Sigmoid colon (tissue), 7 donors: Measurements from ENCODE around the gene NR2C2. TPM values are rescaled to one million over a fixed set of nuclear protein-coding genes. Genes with fewer than 3 reads are reported as not detected.

ENCODE experiments used
- DNase-seq: peaks from one replicate; pipeline ENCODE4 v3.0.0-alpha.2; 2019
- H3K27ac ChIP-seq, 4 donors: fragments of 200-600 bp; sonication (generic); one replicate each; pipeline ENCODE4 v1.5.1; 2016 to 2019; ENCODE audit warnings: mild to moderate bottlenecking in 1 of 4
- H3K27me3 ChIP-seq, 3 donors: fragments of 200-600 bp; sonication (generic); one replicate each; pipeline ENCODE4 v1.5.1; 2019; ENCODE audit warnings: mild to moderate bottlenecking in 1 of 3
- H3K36me3 ChIP-seq, 4 donors: fragments of 200-600 bp; sonication (generic); one replicate each; pipeline ENCODE4 v1.5.1; 2016 to 2019
- H3K4me1 ChIP-seq, 4 donors: fragments of 200-600 bp; sonication (generic); one replicate each; pipeline ENCODE4 v1.5.1; 2017 to 2019
- H3K4me3 ChIP-seq, 4 donors: fragments of 200-600 bp; sonication (generic); one replicate each; pipeline ENCODE4 v1.5.1; 2017 to 2019; ENCODE audit warnings: mild to moderate bottlenecking in 2 of 4, moderate library complexity in 1 of 4
- H3K9me3 ChIP-seq, 4 donors: fragments of 200-600 bp in 3 of 4; sonication (generic) in 3 of 4; one replicate each; pipeline versions ENCODE4 v1.5.1 to v1.6.1; 2013 to 2019
- EP300 ChIP-seq, 4 donors: sonication (generic); formaldehyde crosslinking; IDR thresholded peaks; one replicate each; pipeline ENCODE4 v1.6.1; 2017; ENCODE audit warnings: antibody characterized with exemption in 4 of 4
- POLR2A ChIP-seq, 2 donors: fragments of 450-650 bp; IDR thresholded peaks; one replicate each; pipeline ENCODE4 v1.6.1; 2016; ENCODE audit warnings: antibody characterized with exemption in 2 of 2, mild to moderate bottlenecking in 2 of 2, moderate library complexity in 2 of 2
- POLR2AphosphoS5 ChIP-seq, 4 donors: sonication (generic); formaldehyde crosslinking; IDR thresholded peaks; one replicate each; pipeline ENCODE4 v1.6.1; 2017; ENCODE audit warnings: antibody characterized with exemption in 4 of 4
- WGBS, 2 donors: extraction: QIAGEN DNeasy Blood & Tissue Kit; methylation state at CpG; one replicate each; pipeline ENCODE4 v1.1.7; 2013; 5-methylcytosine and 5-hydroxymethylcytosine counted together
- intact Hi-C: fragments of 100-400 bp; cut with DNase I; formaldehyde crosslinking; loops from one replicate; pipeline ENCODE4 v1.15.1; 2023
- polyA plus RNA-seq, 3 donors: library from polyadenylated mRNA; stranded (reverse); fragments of 200-250 nt; gene quantifications; one replicate each; pipeline ENCODE4 v1.2.3, GENCODE V29; 2013
- total RNA-seq, 4 donors: library from RNA; depleted of rRNA; stranded (reverse); fragments of >200 nt; gene quantifications; one replicate each; pipeline ENCODE4 v1.1.0, GENCODE V29; 2016
- TF ChIP-seq, protein P1 (sequence below), 4 experiments: fragments of 450-650 bp in 3 of 4; fragments of 200-600 bp in 1 of 4; IDR thresholded peaks; one replicate each; pipeline ENCODE4 v1.5.1; 2016 to 2019; ENCODE audit warnings: antibody characterized with exemption in 4 of 4, mild to moderate bottlenecking in 3 of 4, moderate library complexity in 2 of 4
- donor health status: healthy with polysubstance abuse.
- donor health status: Bipolar disorder and iron deficiency.
- donor health status: healthy.

Gene NR2C2
- total and polyA plus RNA-seq, 7 donors = 3.6 to 68.4 (median 34.2) TPM

- WGBS, 2 donors = 58 to 73% methylated on average over 3 of the region's 3 CpGs
- intact Hi-C loops = no loop called here
- no peak for TF ChIP-seq EP300 (IDR thresholded peaks at IDR 0.05)
- TF ChIP-seq, protein P1, sequence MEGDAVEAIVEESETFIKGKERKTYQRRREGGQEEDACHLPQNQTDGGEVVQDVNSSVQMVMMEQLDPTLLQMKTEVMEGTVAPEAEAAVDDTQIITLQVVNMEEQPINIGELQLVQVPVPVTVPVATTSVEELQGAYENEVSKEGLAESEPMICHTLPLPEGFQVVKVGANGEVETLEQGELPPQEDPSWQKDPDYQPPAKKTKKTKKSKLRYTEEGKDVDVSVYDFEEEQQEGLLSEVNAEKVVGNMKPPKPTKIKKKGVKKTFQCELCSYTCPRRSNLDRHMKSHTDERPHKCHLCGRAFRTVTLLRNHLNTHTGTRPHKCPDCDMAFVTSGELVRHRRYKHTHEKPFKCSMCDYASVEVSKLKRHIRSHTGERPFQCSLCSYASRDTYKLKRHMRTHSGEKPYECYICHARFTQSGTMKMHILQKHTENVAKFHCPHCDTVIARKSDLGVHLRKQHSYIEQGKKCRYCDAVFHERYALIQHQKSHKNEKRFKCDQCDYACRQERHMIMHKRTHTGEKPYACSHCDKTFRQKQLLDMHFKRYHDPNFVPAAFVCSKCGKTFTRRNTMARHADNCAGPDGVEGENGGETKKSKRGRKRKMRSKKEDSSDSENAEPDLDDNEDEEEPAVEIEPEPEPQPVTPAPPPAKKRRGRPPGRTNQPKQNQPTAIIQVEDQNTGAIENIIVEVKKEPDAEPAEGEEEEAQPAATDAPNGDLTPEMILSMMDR (IDR thresholded peaks at IDR 0.05) = no peak
- no peak for TF ChIP-seq POLR2A (IDR thresholded peaks at IDR 0.05)
- no peak for TF ChIP-seq POLR2AphosphoS5 (IDR thresholded peaks at IDR 0.05)
- Histone ChIP-seq H3K4me3 (no peak overlapping the region), H3K9me3 (no peaks in the 10 kb centered on the region), H3K27ac (no peak overlapping the region), H3K27me3 (no peaks in the 10 kb centered on the region), H3K36me3 (peaks cover 0 to 90% (median 32%) of the 10 kb centered on the region in 4 donors), H3K4me1 (no peaks in the 10 kb centered on the region)
- DNase-seq = no peak
These were observed 103.2 kb downstream of the NR2C2 start for GRCh38 chr3:15050405-15051092.

DNA sequence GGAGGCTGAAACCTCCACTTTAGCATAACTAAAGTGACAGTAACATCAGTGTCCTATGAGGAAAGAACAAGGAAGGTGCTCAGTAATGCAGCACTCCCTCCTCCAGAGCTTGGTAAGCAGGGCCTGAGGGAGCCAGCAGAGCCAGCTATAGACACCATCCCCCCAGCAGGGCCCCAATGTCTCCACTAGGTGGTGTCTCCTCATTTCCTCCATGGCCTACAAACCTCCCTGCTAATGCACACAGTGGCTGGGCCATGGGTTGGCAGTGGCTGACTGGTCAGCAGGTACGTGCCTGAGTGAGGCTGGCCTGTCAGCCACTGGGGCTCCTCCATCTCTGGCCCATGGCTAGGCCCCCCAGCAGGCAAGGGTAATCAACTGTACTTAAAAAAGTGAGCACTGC is 104.1 kb downstream of the NR2C2 start:
- 68 to 86% methylated on average over 1 of the region's 1 CpG for WGBS, 2 donors
- Histone ChIP-seq H3K27me3 (no peaks in the 10 kb centered on the region), H3K9me3 (no peaks in the 10 kb centered on the region), H3K27ac (no peak overlapping the region), H3K4me1 (no peaks in the 10 kb centered on the region), H3K4me3 (no peak overlapping the region), H3K36me3 (peaks cover 0 to 83% (median 29%) of the 10 kb centered on the region in 4 donors)
- no peak for DNase-seq
- intact Hi-C loops = no loop called here
- TF ChIP-seq, protein P1 (IDR thresholded peaks at IDR 0.05) = peak in 1 of 4 experiments; percentile 26
- TF ChIP-seq POLR2AphosphoS5 (IDR thresholded peaks at IDR 0.05) = no peak

DNA sequence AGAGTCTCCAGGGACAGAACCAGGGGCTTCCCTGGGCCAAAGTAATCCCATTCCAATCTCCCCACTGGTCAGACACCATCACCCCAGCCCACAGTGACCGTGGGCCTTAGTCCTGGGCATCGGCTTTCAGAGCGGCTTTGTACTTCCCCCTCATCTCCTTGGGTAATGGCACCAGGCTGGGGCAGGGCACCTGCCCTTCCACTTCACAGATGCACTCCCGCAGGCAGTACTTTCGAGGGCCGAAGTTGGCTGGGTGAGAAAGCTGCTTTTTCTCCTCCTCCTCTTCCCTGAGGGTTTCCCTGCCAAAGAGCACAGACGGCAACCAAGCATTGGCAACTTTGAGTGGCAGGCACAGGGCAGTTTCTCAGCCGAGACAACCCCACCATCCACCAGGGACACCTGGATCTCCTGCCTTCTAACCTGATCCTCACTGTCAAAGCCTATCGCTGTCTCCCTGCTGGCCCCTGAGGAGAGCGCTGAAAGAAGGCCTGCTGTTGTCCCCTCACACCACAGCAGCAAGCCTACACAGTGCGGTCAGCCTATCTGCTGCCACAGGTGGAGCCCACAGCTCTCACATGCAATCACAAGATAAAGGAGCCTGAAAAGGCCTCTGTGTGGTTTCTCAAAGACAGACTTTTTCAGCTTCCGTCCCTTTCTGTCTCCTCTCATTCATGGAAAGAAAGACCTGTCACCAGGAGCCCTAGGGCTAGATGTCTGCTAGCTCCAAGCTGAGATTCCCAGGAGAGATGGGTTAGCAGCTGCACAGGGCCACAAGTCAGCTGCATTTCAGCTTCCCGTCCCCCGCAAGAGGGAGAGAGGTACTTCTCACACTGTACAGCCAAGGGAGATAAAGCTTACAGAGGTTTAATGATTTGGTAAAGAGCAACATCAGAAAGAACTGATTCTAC is 105.2 kb downstream of the NR2C2 start:
- intact Hi-C loops = no loop called here
- Histone ChIP-seq H3K4me3 (no peak overlapping the region), H3K4me1 (no peaks in the 10 kb centered on the region), H3K36me3 (peaks cover 0 to 83% (median 25%) of the 10 kb centered on the region in 4 donors), H3K9me3 (no peaks in the 10 kb centered on the region), H3K27ac (no peak overlapping the region), H3K27me3 (no peaks in the 10 kb centered on the region)
- TF ChIP-seq POLR2AphosphoS5 (IDR thresholded peaks at IDR 0.05) (no peak), EP300 (IDR thresholded peaks at IDR 0.05) (no peak), POLR2A (IDR thresholded peaks at IDR 0.05) (no peak)
- TF ChIP-seq, protein P1 (IDR thresholded peaks at IDR 0.05) = no peak
- WGBS, 2 donors = 93 to 94% methylated on average over 14 of the region's 14 CpGs
- DNase-seq = no peak

DNA sequence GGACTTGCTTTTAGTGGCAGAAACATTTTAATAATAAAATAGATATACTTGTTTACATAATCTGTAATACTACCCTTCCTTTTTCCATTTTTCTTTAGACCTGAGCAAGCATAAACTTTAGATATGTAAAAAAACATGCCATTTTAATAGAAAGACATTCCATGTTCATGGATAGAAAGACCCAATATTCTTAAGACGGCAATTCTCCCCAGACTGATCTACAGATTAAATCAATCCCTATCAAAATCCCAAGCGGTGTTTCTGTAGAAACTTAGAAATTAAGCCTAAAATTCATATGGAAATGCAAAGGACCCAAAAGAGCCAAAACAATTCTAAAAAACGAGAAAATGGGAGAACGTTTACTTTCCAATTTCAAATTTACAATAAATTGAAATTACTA is 106.2 kb downstream of the NR2C2 start:
- Histone ChIP-seq H3K27ac (no peak overlapping the region), H3K4me3 (no peak overlapping the region), H3K9me3 (no peaks in the 10 kb centered on the region), H3K4me1 (no peaks in the 10 kb centered on the region), H3K36me3 (peaks cover 3 to 81% (median 27%) of the 10 kb centered on the region in 4 donors), H3K27me3 (no peaks in the 10 kb centered on the region)
- no peak for DNase-seq
- TF ChIP-seq EP300 (IDR thresholded peaks at IDR 0.05) = no peak
- TF ChIP-seq POLR2A (IDR thresholded peaks at IDR 0.05) = no peak
- TF ChIP-seq, protein P1 (IDR thresholded peaks at IDR 0.05) = no peak
- no peak for TF ChIP-seq POLR2AphosphoS5 (IDR thresholded peaks at IDR 0.05)
- WGBS, 2 donors = 93 to 97% methylated on average over 4 of the region's 4 CpGs
- intact Hi-C loops = no loop called here
